ENCODE measurements around the gene IWS1.

IWS1 gene

GRCh38 chr2:127506510-127506909, 19.8 kb downstream of the IWS1 start:
- H3K9ac ChIP-seq (ENCODE audit: low read depth in 1 of 2, low read length in 2 of 2), result no peak overlapping the region
- peaks cover 11 to 17% of the 10 kb centered on the region in 2 donors for H3K4me1 ChIP-seq (ENCODE audit: control insufficient read depth in 2 of 2, insufficient read depth in 2 of 2, low read length in 2 of 2)

GRCh38 chr2:127504552-127505430, 21.5 kb downstream of the IWS1 start:
- H3K27ac ChIP-seq (ENCODE audit: low read depth in 2 of 2, low read length in 2 of 2), result no peak overlapping the region
- no peak overlapping the region for H3K4me3 ChIP-seq (ENCODE audit: low read length in 2 of 2)
- H3K9ac ChIP-seq (ENCODE audit: low read depth in 1 of 2, low read length in 2 of 2), result no peak overlapping the region
- H3K4me1 ChIP-seq (ENCODE audit: control insufficient read depth in 2 of 2, insufficient read depth in 2 of 2, low read length in 2 of 2), result peaks cover 11 to 12% of the 10 kb centered on the region in 2 donors
- no peaks in the 10 kb centered on the region for H3K9me3 ChIP-seq (ENCODE audit: control insufficient read depth in 2 of 2, low read length in 2 of 2)
- no peaks in the 10 kb centered on the region for H3K27me3 ChIP-seq (ENCODE audit: control insufficient read depth in 2 of 2, insufficient read depth in 2 of 2, low read length in 2 of 2)
- peaks cover 46 to 48% of the 10 kb centered on the region in 2 donors for H3K36me3 ChIP-seq (ENCODE audit: control insufficient read depth in 2 of 2, insufficient read depth in 2 of 2, low read length in 2 of 2)

More at GRCh38 chr2:127506510-127506909, 19.8 kb downstream of the IWS1 start:
- no peak overlapping the region for H3K4me3 ChIP-seq (ENCODE audit: low read length in 2 of 2)
- H3K36me3 ChIP-seq (ENCODE audit: control insufficient read depth in 2 of 2, insufficient read depth in 2 of 2, low read length in 2 of 2), result peaks cover 33 to 35% of the 10 kb centered on the region in 2 donors
- H3K9me3 ChIP-seq (ENCODE audit: control insufficient read depth in 2 of 2, low read length in 2 of 2), result no peaks in the 10 kb centered on the region
- H3K27ac ChIP-seq (ENCODE audit: low read depth in 2 of 2, low read length in 2 of 2), result no peak overlapping the region
- no peaks in the 10 kb centered on the region for H3K27me3 ChIP-seq (ENCODE audit: control insufficient read depth in 2 of 2, insufficient read depth in 2 of 2, low read length in 2 of 2)

GRCh38 chr2:127503491-127503890, 22.8 kb downstream of the IWS1 start:
- no peaks in the 10 kb centered on the region for H3K9me3 ChIP-seq (ENCODE audit: control insufficient read depth in 2 of 2, low read length in 2 of 2)
- H3K27ac ChIP-seq (ENCODE audit: low read depth in 2 of 2, low read length in 2 of 2), result no peak overlapping the region
- peaks cover 51 to 53% of the 10 kb centered on the region in 2 donors for H3K36me3 ChIP-seq (ENCODE audit: control insufficient read depth in 2 of 2, insufficient read depth in 2 of 2, low read length in 2 of 2)
- no peaks in the 10 kb centered on the region for H3K27me3 ChIP-seq (ENCODE audit: control insufficient read depth in 2 of 2, insufficient read depth in 2 of 2, low read length in 2 of 2)
- H3K4me3 ChIP-seq (ENCODE audit: low read length in 2 of 2), result no peak overlapping the region
- H3K4me1 ChIP-seq (ENCODE audit: control insufficient read depth in 2 of 2, insufficient read depth in 2 of 2, low read length in 2 of 2), result peaks cover 6 to 10% of the 10 kb centered on the region in 2 donors
- no peak overlapping the region for H3K9ac ChIP-seq (ENCODE audit: low read depth in 1 of 2, low read length in 2 of 2)

- Histone ChIP-seq H3K9ac (ENCODE audit: low read depth in 1 of 2, low read length in 2 of 2) (no peak overlapping the region), H3K4me1 (ENCODE audit: control insufficient read depth in 2 of 2, insufficient read depth in 2 of 2, low read length in 2 of 2) (no peaks in the 10 kb centered on the region), H3K27me3 (ENCODE audit: control insufficient read depth in 2 of 2, insufficient read depth in 2 of 2, low read length in 2 of 2) (no peaks in the 10 kb centered on the region), H3K27ac (ENCODE audit: low read depth in 2 of 2, low read length in 2 of 2) (no peak overlapping the region), H3K4me3 (ENCODE audit: low read length in 2 of 2) (no peak overlapping the region), H3K9me3 (ENCODE audit: control insufficient read depth in 2 of 2, low read length in 2 of 2) (no peaks in the 10 kb centered on the region), H3K36me3 (ENCODE audit: control insufficient read depth in 2 of 2, insufficient read depth in 2 of 2, low read length in 2 of 2) (peaks cover 61 to 71% of the 10 kb centered on the region in 2 donors)
Observed at GRCh38 chr2:127498386-127498785, 27.9 kb downstream of the IWS1 start.

- Histone ChIP-seq H3K27me3 (ENCODE audit: control insufficient read depth in 2 of 2, insufficient read depth in 2 of 2, low read length in 2 of 2) (no peaks in the 10 kb centered on the region), H3K9me3 (ENCODE audit: control insufficient read depth in 2 of 2, low read length in 2 of 2) (no peaks in the 10 kb centered on the region), H3K4me1 (ENCODE audit: control insufficient read depth in 2 of 2, insufficient read depth in 2 of 2, low read length in 2 of 2) (no peaks in the 10 kb centered on the region), H3K4me3 (ENCODE audit: low read length in 2 of 2) (no peak overlapping the region), H3K36me3 (ENCODE audit: control insufficient read depth in 2 of 2, insufficient read depth in 2 of 2, low read length in 2 of 2) (peaks cover 69 to 78% of the 10 kb centered on the region in 2 donors), H3K9ac (ENCODE audit: low read depth in 1 of 2, low read length in 2 of 2) (no peak overlapping the region), H3K27ac (ENCODE audit: low read depth in 2 of 2, low read length in 2 of 2) (no peak overlapping the region)
Observed at GRCh38 chr2:127490283-127490682, 36.0 kb downstream of the IWS1 start.

GRCh38 chr2:127486247-127487058, 39.8 kb downstream of the IWS1 start:
- no peak overlapping the region for H3K27ac ChIP-seq (ENCODE audit: low read depth in 2 of 2, low read length in 2 of 2)
- H3K36me3 ChIP-seq (ENCODE audit: control insufficient read depth in 2 of 2, insufficient read depth in 2 of 2, low read length in 2 of 2), result peaks cover 60 to 66% of the 10 kb centered on the region in 2 donors

GRCh38 chr2:127485694-127486071, 40.6 kb downstream of the IWS1 start:
- H3K36me3 ChIP-seq (ENCODE audit: control insufficient read depth in 2 of 2, insufficient read depth in 2 of 2, low read length in 2 of 2), result peaks cover 67 to 69% of the 10 kb centered on the region in 2 donors
- H3K27me3 ChIP-seq (ENCODE audit: control insufficient read depth in 2 of 2, insufficient read depth in 2 of 2, low read length in 2 of 2), result no peaks in the 10 kb centered on the region
- no peaks in the 10 kb centered on the region for H3K9me3 ChIP-seq (ENCODE audit: control insufficient read depth in 2 of 2, low read length in 2 of 2)
- no peak overlapping the region for H3K4me3 ChIP-seq (ENCODE audit: low read length in 2 of 2)
- H3K9ac ChIP-seq (ENCODE audit: low read depth in 1 of 2, low read length in 2 of 2), result no peak overlapping the region
- H3K27ac ChIP-seq (ENCODE audit: low read depth in 2 of 2, low read length in 2 of 2), result no peak overlapping the region
- no peaks in the 10 kb centered on the region for H3K4me1 ChIP-seq (ENCODE audit: control insufficient read depth in 2 of 2, insufficient read depth in 2 of 2, low read length in 2 of 2)

More at GRCh38 chr2:127486247-127487058, 39.8 kb downstream of the IWS1 start:
- H3K4me3 ChIP-seq (ENCODE audit: low read length in 2 of 2), result no peak overlapping the region
- no peaks in the 10 kb centered on the region for H3K27me3 ChIP-seq (ENCODE audit: control insufficient read depth in 2 of 2, insufficient read depth in 2 of 2, low read length in 2 of 2)
- H3K9me3 ChIP-seq (ENCODE audit: control insufficient read depth in 2 of 2, low read length in 2 of 2), result no peaks in the 10 kb centered on the region
- no peak overlapping the region for H3K9ac ChIP-seq (ENCODE audit: low read depth in 1 of 2, low read length in 2 of 2)
- H3K4me1 ChIP-seq (ENCODE audit: control insufficient read depth in 2 of 2, insufficient read depth in 2 of 2, low read length in 2 of 2), result no peaks in the 10 kb centered on the region

- Histone ChIP-seq H3K27ac (ENCODE audit: low read depth in 2 of 2, low read length in 2 of 2) (no peak overlapping the region), H3K9ac (ENCODE audit: low read depth in 1 of 2, low read length in 2 of 2) (no peak overlapping the region), H3K36me3 (ENCODE audit: control insufficient read depth in 2 of 2, insufficient read depth in 2 of 2, low read length in 2 of 2) (peaks cover 72 to 73% of the 10 kb centered on the region in 2 donors)
Observed at GRCh38 chr2:127485051-127485693, 41.1 kb downstream of the IWS1 start.

GRCh38 chr2:127482031-127482430, 44.3 kb downstream of the IWS1 start:
- peaks cover 50% of the 10 kb centered on the region in 2 donors for H3K36me3 ChIP-seq (ENCODE audit: control insufficient read depth in 2 of 2, insufficient read depth in 2 of 2, low read length in 2 of 2)
- no peaks in the 10 kb centered on the region for H3K9me3 ChIP-seq (ENCODE audit: control insufficient read depth in 2 of 2, low read length in 2 of 2)
- H3K4me1 ChIP-seq (ENCODE audit: control insufficient read depth in 2 of 2, insufficient read depth in 2 of 2, low read length in 2 of 2), result no peaks in the 10 kb centered on the region
- H3K4me3 ChIP-seq (ENCODE audit: low read length in 2 of 2), result no peak overlapping the region
- no peak overlapping the region for H3K27ac ChIP-seq (ENCODE audit: low read depth in 2 of 2, low read length in 2 of 2)
- H3K27me3 ChIP-seq (ENCODE audit: control insufficient read depth in 2 of 2, insufficient read depth in 2 of 2, low read length in 2 of 2), result no peaks in the 10 kb centered on the region
- no peak overlapping the region for H3K9ac ChIP-seq (ENCODE audit: low read depth in 1 of 2, low read length in 2 of 2)

More at GRCh38 chr2:127485051-127485693, 41.1 kb downstream of the IWS1 start:
- Histone ChIP-seq H3K9me3 (ENCODE audit: control insufficient read depth in 2 of 2, low read length in 2 of 2) (no peaks in the 10 kb centered on the region), H3K27me3 (ENCODE audit: control insufficient read depth in 2 of 2, insufficient read depth in 2 of 2, low read length in 2 of 2) (no peaks in the 10 kb centered on the region), H3K4me1 (ENCODE audit: control insufficient read depth in 2 of 2, insufficient read depth in 2 of 2, low read length in 2 of 2) (no peaks in the 10 kb centered on the region), H3K4me3 (ENCODE audit: low read length in 2 of 2) (no peak overlapping the region)

Data from mucosa of rectum (tissue), 2 donors.